RWPE2 (cell line): ENCODE measurements around the gene LAMA3.

ENCODE experiments used
- ATAC-seq: fragments of 200-7000 bp; cut with Tn5 transposase; 3 replicates; pipeline ENCODE4 v1.9.1; 2021; ENCODE audit warnings: low read depth
- DNase-seq: peaks from one replicate; pipeline ENCODE4 v3.0.0-alpha.2; 2020; ENCODE audit warnings: low spot score
- H3K27ac ChIP-seq: fragments of 450-650 bp; 2 replicates; pipeline ENCODE4 v1.5.1; 2017; ENCODE audit warnings: mild to moderate bottlenecking; ENCODE audit not compliant: poor library complexity, severe bottlenecking
- H3K27me3 ChIP-seq: fragments of 250-450 bp; sonication (Bioruptor Pico); 2 replicates; pipeline ENCODE4 v1.5.1; 2021; ENCODE audit warnings: mild to moderate bottlenecking, moderate library complexity; ENCODE audit not compliant: insufficient read depth, poor library complexity, severe bottlenecking
- H3K36me3 ChIP-seq: fragments of 250-450 bp; sonication (Bioruptor Pico); 2 replicates; pipeline ENCODE4 v1.5.1; 2020; ENCODE audit warnings: low read depth, mild to moderate bottlenecking, moderate library complexity
- H3K4me1 ChIP-seq: fragments of 250-450 bp; sonication (Bioruptor Pico); 2 replicates; pipeline ENCODE4 v1.5.1; 2021; ENCODE audit warnings: mild to moderate bottlenecking, moderate library complexity; ENCODE audit not compliant: insufficient read depth, poor library complexity, severe bottlenecking
- H3K4me3 ChIP-seq: fragments of 250-450 bp; sonication (Bioruptor Pico); 2 replicates; pipeline ENCODE4 v1.5.1; 2021; ENCODE audit warnings: mild to moderate bottlenecking, moderate library complexity; ENCODE audit not compliant: severe bottlenecking
- H3K9me3 ChIP-seq: fragments of 250-450 bp; sonication (Bioruptor Pico); 2 replicates; pipeline ENCODE4 v1.5.1; 2021; ENCODE audit warnings: mild to moderate bottlenecking, moderate library complexity; ENCODE audit not compliant: severe bottlenecking
- TF ChIP-seq, protein P1 (sequence below): fragments of 450-650 bp; IDR thresholded peaks from one replicate; pipeline ENCODE4 v1.5.1; 2017; ENCODE audit warnings: mild to moderate bottlenecking, moderate library complexity; ENCODE audit not compliant: poor library complexity, severe bottlenecking

LAMA3 gene

DNA sequence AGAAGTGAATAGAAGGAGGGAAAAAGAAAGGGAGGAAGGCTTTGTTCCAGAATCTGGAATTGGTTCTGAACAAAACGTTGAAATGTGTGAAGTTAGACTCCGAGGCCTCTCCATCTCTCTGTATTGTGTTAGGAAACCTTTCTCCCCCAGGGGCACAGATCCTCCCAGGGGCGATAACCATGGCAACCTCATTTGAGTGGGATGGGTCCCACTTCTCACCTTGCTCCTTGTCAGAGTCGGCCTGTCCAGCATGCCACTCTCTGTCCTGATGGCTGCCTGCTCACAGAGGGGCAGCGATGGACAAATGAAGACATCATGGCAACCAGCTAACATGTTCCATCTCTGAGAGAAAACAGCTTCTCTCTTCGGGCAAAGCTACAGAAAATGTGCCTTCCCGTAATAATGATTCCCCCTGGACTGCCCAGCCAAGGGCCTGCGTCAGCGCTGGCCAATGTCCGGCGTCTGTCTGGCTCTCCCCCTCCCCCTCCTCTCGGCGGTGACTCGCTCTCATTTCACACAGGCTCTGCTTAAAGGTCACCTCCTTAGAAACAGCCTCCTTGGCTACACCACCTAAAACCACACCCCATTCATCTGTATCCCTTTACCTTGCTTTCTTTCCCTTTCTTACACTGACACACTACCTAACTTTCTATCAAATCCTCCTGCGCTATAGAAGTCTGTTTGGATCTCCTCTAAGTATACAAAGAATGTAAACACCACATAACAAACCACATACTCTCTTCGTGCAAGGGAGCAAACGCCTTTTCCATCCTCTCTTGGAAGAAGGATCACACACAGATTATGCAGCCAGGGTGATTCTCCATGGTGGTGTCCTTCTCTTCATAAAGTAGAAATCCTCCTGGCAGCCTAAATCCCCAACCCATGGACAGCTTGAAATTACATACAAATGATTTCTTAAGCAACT, 293.2 kb downstream of the LAMA3 start:
- Histone ChIP-seq H3K9me3 (no peaks in the 10 kb centered on the region), H3K27me3 (no peaks in the 10 kb centered on the region), H3K36me3 (no peaks in the 10 kb centered on the region), H3K27ac (no peak overlapping the region), H3K4me1 (no peaks in the 10 kb centered on the region), H3K4me3 (no peak overlapping the region)
- no peak for DNase-seq
- TF ChIP-seq, protein P1, sequence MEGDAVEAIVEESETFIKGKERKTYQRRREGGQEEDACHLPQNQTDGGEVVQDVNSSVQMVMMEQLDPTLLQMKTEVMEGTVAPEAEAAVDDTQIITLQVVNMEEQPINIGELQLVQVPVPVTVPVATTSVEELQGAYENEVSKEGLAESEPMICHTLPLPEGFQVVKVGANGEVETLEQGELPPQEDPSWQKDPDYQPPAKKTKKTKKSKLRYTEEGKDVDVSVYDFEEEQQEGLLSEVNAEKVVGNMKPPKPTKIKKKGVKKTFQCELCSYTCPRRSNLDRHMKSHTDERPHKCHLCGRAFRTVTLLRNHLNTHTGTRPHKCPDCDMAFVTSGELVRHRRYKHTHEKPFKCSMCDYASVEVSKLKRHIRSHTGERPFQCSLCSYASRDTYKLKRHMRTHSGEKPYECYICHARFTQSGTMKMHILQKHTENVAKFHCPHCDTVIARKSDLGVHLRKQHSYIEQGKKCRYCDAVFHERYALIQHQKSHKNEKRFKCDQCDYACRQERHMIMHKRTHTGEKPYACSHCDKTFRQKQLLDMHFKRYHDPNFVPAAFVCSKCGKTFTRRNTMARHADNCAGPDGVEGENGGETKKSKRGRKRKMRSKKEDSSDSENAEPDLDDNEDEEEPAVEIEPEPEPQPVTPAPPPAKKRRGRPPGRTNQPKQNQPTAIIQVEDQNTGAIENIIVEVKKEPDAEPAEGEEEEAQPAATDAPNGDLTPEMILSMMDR = no peak
- ATAC-seq = no peak

DNA sequence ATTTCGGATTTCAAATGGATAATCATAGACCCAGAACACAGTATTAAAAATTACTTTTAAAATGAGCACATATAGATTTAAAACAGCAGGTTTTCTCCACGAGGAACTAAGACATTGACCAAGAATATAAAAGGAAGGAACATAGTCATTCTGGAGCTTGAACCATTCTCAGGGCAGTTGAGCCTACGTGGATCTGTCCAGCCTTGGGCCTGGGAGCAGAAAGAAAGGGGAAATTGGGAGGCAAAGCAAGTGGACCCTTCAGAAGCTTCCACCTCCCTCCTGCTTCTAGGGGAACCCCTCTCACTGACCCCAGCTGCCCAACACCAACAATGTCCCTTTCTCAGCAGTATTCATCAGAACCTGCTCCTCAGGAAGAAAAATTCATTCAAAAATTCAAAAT, 293.9 kb downstream of the LAMA3 start:
- Histone ChIP-seq H3K27me3 (no peaks in the 10 kb centered on the region), H3K36me3 (no peaks in the 10 kb centered on the region), H3K27ac (no peak overlapping the region), H3K4me1 (no peaks in the 10 kb centered on the region), H3K4me3 (no peak overlapping the region), H3K9me3 (no peaks in the 10 kb centered on the region)
- ATAC-seq = no peak
- no peak for DNase-seq
- TF ChIP-seq, protein P1 = no peak

DNA sequence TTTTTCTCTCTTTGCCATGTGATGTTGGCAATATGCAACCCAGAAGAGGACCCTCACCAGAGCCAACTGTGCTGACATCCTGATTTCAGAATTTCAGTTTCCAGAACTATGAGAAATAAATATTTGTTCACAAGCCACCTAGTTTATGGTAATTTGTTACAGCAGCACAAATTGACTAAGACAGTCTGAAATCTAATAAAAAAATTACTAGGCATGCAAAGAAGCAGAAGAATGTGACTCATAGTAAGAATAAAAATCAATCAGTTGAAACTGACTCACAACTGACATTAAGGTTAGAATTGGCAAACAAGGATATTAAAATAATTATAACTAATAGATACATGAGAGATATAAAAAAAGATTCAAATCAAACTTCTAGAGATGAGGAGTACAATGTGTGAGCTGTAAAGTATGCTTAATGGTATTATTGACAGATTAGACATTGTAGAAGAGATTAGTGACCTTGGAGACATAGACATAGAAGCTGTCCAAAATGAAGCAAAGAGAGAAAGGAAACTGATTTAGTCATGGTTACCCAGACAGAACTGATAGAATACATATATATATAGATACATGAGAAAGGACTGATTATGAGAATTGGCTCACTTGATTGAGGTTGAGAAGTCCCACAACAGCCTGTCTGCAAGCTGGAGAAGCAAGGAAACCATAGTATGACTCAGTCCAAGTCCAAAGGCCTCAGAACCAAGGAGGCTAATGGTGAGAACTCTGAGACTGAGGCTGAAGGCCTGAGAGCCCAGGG, 297.5 kb downstream of the LAMA3 start:
- Histone ChIP-seq H3K4me1 (peaks cover under 1% of the 10 kb centered on the region), H3K27me3 (no peaks in the 10 kb centered on the region), H3K9me3 (no peaks in the 10 kb centered on the region), H3K27ac (no peak overlapping the region), H3K4me3 (no peak overlapping the region), H3K36me3 (no peaks in the 10 kb centered on the region)
- ATAC-seq = no peak
- no peak for DNase-seq
- TF ChIP-seq, protein P1 = no peak

DNA sequence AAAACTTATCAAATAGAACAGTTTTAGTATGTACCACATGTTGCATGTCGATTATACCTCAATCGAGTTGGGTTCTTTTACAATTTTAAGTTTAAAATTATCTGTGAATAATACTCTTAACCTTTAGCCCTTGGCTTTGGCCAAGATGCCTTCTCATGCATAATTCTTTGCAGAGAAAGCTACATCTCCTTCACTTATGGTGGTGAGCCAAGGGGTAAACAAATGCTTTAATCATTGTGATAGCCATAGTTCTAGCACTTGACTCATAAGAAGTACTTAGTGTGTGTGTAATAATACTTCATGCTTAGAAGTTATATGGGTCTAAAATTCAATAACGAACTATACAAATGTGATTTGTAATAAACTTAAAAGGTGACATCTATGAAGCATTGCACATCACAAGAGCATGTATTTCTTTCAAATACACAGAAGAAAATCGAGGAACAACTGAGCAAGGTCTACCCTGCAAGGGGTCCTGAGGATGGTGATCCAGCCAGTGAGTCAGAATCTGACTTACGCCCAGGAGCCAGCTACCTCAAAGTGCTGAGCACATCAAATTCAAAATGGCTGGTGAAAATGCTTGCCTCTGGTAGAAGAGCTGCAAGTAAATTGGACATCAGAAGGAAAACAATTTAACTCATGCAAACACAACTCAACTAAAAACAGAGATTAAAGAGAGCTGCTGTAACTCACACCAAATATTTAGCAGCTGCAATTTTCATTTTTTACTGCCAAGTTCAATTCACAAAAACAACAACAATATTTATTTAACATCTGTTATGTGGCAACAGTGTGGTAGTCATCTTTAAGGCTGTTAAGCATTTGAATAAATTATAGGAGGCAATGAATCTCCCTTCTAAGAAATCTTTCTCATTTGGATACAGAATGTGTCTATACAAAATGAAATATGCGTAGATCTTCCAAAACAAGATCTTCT, 301.5 kb downstream of the LAMA3 start:
- Histone ChIP-seq H3K27ac (no peak overlapping the region), H3K4me1 (peaks cover 31% of the 10 kb centered on the region), H3K27me3 (no peaks in the 10 kb centered on the region), H3K36me3 (no peaks in the 10 kb centered on the region), H3K4me3 (no peak overlapping the region), H3K9me3 (no peaks in the 10 kb centered on the region)
- TF ChIP-seq, protein P1 = no peak
- no peak for ATAC-seq
- no peak for DNase-seq
